Activated T-cell treated with anti-CD3 and anti-CD28 coated beads, Interleukin-2, amount 50 U/mL, for 48 hours (primary cell): ENCODE measurements around the gene DCLK1.

Source experiments
- DNase-seq, 2 experiments: peaks; one replicate each; pipeline ENCODE4 v3.0.0-alpha.2; 2020

DCLK1 gene

DNA sequence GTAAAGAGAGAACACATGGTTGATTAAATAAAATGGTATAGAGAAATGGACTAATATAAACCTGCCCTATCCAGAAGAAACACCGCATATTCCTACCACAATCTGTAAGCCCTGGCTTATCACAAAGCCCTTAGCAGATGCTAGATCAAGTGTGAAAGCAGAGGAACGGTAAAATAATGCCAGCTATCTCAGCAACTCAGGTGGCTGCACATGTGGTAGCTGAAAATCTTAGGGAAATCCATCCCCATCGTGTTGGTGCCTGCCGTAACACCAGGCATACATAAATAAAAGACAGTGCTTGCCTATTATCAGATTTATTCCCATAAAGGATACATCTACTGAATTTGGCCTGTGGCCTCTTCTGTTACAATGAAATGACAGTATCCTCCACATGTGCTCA is 350.6 kb downstream of the DCLK1 start:
- no peak for DNase-seq

- no peak for DNase-seq
Measured at GRCh38 chr13:35771898-35772297, 359.3 kb downstream of the DCLK1 start.

- DNase-seq: no peak
Measured at GRCh38 chr13:35770756-35771297, 360.4 kb downstream of the DCLK1 start.

DNA sequence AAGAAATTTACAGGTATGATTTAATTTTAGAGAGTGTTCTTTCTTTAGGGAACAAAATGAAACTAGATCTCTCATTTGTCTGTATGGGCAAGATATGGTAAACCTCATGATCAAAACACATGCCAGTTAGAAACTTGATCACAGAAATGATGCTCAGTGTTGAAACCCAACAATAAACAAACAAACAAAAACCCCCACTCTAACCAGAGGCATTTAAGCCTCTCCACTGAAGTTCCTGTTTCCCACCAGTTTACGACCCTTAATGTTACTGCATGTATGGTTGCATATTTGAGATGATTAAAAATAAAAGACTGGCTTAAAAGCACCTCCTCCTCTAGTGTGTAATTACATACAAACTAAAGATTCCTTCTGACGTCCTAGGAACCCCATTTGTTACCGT is 361.4 kb downstream of the DCLK1 start:
- DNase-seq: no peak

GRCh38 chr13:35768551-35768950 is 362.6 kb downstream of the DCLK1 start:
- DNase-seq: no peak

DNA sequence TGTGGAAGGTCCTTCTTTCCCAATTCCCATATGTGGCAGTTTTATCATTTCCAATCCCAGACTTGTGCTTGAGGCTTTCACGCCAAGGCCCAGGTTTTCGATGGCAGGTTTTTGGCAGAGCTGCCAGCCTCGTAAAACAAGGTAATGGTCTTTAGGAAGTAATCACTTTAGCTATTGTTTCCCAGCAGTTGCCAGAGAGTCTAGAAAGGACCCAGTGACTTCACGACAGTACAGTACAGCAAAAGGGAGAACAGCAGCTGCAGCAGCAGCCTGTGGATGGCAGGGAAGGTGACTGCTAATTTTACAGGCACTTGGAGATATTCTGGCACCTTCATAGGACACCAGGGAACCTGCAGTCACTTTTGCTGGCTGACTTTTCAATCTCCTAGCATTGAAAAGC is 363.1 kb downstream of the DCLK1 start:
- no peak for DNase-seq

GRCh38 chr13:35767256-35767976 is 363.8 kb downstream of the DCLK1 start:
- DNase-seq: no peak

DNA sequence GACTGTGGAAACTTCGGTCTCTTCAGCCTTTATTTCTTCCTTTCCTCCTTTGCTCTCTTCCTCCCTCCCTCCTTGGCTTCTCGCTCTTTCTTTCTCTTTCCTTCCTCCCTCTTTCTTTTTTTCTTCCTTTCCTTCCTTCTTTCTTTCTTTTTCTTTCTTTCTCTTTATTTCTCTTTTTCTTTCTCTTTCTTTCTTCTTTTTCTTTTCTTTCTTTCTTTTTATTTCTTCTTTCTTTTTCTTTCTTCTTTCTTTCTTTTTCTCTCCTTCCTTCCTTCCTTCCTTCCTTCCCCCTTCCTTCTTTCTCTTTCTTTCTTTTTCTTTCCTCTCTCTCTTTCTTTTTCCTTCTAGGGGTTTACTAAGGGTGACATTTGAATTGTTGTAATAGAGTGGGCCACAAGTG is 364.5 kb downstream of the DCLK1 start:
- DNase-seq: no peak

DNA sequence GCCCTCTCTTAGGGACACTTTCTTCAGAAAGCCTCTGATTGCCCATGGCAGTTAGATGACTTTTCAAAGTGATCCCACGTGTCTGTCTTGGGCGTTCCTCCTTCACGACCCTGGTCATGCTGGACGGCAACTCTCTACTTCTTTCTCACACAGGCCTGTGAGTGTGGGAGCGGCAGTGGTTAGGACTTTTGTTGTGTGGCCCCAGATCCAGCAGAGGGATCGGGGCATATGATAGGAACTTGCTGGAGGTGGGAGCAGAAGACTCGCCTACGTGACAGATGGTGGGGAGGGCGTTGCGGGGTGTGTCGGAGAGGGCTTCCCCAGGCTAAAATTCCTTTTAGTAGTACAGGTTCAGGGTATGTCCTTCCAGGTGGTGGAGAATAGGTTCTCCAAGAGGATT is 365.2 kb downstream of the DCLK1 start:
- no peak for DNase-seq

DNA sequence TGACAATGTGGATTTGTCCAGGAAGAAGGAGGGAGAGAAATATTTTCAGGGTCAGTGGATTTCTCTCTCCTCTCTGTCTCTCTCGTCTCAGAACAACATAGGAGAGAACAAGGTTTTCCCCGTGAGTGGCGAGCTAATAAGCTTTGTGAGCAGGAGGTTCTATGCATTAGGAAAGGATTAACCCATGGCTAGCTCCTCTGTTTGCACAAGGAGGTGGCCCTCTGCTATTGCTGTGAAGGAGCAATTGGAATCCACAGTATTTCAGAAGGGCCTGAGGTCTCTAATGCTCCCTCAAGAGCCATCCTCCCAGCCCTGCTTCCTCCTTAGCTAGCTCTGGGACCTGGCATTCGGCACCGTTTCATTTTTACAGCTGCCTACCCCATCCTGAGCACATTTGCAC is 365.8 kb downstream of the DCLK1 start:
- no peak for DNase-seq

GRCh38 chr13:35764326-35765015 is 366.7 kb downstream of the DCLK1 start:
- no peak for DNase-seq

DNA sequence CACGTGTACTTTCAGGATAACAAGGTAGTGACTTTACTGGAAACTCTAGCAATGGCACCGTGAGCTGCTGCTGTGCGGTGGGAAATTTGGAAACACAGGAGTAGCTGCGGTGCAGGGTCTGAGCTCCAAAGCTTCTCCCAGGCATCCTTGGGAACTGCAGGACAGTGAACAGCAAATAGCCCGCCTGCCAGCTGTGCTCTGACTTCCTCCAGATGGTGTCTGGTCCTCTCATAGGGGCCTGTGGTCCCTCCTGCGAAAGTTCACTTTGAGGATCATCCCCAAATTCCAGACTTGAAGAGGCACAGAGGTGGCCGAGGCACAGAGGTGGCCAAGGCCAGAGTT is 367.4 kb downstream of the DCLK1 start:
- DNase-seq: no peak

- DNase-seq: no peak
Measured at GRCh38 chr13:35763060-35763781, 368.0 kb downstream of the DCLK1 start.

- DNase-seq: no peak
Measured at GRCh38 chr13:35761440-35762252, 369.5 kb downstream of the DCLK1 start.

GRCh38 chr13:35760735-35761281 is 370.4 kb downstream of the DCLK1 start:
- no peak for DNase-seq

DNA sequence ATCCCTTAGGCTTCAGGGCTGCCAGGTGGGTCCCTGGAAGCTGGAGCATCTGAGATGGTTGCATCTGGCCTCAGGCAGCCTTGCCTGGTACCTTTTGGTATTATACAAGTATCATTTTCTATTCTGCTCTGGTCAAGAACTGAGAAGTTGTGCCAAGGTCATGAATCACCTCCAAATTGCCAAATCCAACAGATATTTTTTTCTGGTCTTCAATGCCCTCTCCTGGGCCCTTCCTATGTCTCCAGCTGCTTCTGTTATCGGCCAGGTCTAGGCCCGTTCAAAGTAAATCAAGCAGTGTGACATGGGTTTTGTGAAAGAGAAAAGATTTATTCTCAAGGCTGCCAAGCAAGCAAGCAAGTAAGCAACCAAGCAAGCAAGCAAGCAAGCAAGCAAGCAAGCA is 383.6 kb downstream of the DCLK1 start:
- DNase-seq: no peak

DNA sequence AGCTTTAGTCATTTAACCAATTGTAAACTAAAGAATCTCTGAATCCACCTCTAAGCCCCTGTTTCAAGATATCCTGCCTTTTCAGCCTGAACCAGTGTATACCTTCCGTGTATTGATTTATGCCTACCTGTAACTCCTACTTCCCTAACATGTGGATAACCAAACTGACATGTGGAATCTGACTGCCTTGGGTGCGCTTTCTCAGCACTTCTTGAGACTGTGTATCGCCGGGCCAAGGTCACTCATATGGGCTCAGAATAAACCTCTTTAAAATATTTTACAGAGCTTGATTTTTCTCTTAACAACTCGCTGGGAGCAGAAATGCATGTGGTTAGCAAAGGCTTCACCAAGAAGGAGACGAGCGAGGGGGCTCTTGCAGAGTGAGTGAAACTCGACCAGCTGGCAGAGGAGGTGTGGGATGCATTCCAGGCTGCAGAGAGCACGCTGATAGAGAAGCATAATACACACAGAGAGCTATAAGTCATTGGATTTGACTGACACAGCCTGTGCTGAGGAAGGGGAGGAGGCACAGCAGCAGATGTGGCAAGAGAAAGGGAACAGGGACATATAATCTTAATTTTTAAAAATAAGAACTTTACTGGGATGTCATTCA is 386.5 kb downstream of the DCLK1 start:
- DNase-seq: no peak

DNA sequence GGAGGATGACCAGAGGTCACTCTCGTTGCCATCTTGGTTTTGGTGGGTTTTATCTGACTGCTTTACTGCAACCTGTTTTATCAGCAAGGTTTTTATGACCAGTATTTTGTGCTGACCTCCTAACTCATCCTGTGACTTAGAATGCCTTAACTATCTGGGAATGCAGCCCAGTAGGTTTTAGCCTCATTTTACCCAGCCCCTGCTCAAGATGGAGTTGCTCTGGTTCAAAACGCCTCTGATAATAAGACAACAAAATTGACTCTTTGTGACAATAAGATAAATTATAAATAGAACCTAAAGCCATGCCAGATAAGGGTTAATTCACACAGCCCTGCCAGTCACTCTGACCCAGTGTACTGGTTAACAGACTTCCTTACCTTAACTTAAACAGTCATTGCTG is 387.0 kb downstream of the DCLK1 start:
- no peak for DNase-seq

DNA sequence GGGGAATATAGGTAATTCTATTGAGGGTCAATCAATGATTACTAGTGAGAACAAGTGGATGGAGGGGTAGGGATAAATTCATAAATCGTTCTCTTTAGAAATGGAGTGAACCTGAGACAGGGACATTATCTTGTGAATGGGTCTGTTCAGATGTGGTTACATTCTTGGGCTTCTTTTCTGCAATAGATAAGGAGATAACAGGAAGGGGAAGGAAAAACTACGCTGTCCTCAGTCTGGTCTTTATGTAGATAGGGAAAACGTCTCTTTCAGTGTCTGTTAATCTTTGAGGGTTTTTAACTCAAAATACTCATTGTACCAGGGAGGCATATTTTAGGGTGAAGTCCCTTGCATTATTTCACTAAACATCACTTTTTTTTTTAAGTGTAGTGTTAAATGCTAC is 388.0 kb downstream of the DCLK1 start:
- no peak for DNase-seq

GRCh38 chr13:35741657-35742056 is 389.5 kb downstream of the DCLK1 start:
- no peak for DNase-seq

GRCh38 chr13:35736876-35737275 is 394.3 kb downstream of the DCLK1 start:
- no peak for DNase-seq

- no peak for DNase-seq
Measured at GRCh38 chr13:35733827-35734226, 397.4 kb downstream of the DCLK1 start.
